HuH-7.5 (cell line): Measurements from ENCODE around the gene MAP7.

Experiments
- DNase-seq: peaks from one replicate; pipeline ENCODE4 v3.0.0; 2011; ENCODE audit warnings: low spot score

Gene MAP7

GRCh38 chr6:136564180-136564579 is 14.0 kb upstream of the MAP7 start:
- DNase-seq: no peak

DNA sequence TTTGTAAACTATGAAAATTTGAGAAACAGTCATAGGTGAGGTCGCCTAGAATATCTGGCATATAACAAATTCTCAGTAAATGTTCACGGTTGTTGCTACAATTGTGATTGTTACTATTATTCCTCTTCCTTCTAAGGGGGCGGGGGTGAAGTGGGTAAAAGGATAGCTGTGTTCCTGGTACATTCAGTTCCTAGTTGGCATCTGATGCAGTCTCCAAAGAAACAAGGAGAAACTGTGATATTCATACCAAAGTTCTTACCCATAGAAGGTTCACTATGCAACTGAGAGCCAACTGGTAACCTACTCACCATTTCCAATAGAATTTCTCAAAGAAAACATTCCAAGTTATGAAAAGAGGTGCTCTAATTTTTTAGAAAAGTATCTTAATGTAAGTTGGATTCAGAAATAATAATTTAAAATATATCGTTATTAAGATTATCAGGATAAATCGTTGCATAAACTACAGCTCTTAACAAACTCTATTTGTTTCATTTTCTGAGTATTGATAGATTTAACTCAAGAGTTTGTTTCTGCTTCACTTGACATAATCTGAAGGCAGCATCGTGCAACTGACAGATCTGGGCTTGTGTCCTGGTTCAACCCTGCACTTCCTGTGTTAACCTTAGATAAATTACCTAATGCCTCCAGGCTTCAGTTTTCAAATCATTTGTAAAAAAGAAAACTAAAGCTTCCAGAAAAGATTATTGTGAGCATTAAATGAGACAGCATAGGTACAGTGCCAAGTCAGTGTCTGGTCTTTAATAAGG is 13.3 kb upstream of the MAP7 start:
- no peak for DNase-seq

DNA sequence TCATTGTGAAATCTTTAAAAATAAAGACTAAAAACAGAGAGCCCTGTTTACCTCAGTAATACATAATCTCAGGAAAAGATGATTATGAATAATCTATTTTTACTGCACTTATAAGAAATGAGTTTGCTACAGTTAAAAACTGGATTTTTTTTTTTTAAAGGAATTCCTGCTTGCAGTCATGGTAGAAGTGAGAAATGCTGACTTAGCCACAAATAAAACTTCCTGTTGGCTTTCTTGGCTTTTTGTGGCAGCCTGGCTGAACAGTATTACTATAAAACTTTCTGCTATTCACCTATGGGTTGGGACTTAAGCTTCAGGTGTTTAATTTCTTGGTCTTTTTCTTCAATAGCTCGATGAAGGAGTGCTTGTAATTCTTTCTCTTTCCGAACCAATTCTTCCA is 12.0 kb upstream of the MAP7 start:
- no peak for DNase-seq

- DNase-seq: no peak
These were observed 3.1 kb upstream of the MAP7 start for GRCh38 chr6:136553166-136553787.

DNA sequence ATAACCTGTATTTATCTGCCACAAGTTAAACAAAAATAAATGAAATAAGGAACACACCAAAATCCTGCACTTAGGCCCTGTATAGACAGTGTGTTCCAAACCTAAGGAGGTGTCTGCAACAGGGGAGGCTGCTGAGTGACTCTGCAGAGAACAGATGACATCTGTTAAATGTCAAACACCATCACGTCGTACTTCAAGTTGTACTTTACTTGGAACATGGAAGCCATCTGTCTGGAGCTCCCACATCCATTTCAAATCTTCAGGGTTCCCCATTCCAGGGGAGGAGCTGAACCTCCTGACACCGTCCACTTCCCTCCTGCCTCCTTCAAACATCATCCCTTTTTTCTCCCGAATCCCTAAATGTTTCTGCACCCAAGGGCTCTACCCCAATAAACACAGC is 1.8 kb upstream of the MAP7 start:
- DNase-seq: no peak

DNA sequence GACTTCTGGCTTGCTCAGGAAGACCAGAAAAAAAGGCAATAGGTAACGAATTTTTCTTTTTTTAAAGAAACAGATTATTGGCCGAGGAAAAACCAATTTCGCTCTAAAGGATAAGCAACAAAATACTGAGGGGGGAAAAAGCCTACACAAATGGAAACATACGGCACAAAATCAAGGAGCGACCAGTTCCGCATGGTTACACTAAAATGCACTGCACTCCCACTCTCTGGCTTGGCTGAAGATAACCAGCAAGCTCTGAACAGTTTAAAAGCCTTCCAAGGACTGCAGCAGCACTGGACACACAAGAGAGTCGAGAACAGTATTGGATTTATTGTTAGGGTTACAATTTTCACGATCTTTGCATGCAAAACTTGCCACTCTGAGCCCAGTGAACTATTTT is 881 bp upstream of the MAP7 start:
- no peak for DNase-seq

DNA sequence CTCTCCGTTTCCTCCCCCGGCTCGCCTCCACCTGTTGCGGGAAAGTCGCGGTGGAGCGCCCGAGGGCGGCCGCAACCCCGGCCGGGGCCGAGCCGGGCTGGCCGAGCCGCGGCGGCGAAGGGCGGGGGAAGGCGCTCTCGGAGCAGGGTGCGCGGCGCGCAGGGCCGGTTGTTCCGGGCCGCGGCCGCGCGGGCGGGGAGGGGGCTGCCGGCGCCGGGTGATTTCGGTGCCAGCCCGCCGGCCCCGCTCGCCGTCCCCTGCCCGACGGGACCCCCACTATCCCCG is 235 bp downstream of the MAP7 start:
- peak; percentile 38 for DNase-seq

DNA sequence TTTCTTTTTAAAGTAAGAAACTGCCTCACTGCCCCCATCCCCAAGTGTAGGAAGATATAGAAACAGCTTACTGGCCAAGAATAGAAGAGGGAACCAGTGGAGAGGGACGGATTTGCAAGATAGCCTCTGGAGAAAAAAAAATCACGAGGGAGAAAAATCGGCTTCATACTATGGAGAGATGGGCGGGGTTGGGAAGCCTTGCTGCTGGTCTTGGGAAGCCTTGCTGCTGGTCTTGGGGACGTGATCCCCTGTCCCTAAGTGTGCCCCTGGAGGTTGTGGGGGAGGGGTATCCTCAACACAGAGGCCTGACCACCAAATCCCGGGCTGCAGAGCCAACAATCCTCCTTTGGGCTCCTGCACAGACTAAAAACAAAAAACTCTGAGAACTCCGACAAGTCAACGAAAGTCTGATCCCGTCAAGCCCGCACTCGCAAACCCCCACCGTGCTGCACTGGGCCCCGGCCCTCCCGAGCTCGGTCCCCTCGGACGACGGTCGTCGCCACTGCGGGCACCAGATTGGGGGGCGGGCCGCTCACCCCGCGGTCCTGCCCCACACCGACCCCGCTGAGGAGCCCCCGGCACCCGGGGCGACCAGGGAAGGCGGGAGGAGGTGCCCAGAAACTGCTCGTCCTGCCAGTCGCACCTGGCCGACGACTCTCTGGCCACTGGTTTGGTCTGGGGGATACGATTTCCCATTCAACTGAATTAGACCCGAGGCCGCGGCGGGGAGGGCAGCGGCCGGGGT is 750 bp downstream of the MAP7 start:
- DNase-seq: no peak

DNA sequence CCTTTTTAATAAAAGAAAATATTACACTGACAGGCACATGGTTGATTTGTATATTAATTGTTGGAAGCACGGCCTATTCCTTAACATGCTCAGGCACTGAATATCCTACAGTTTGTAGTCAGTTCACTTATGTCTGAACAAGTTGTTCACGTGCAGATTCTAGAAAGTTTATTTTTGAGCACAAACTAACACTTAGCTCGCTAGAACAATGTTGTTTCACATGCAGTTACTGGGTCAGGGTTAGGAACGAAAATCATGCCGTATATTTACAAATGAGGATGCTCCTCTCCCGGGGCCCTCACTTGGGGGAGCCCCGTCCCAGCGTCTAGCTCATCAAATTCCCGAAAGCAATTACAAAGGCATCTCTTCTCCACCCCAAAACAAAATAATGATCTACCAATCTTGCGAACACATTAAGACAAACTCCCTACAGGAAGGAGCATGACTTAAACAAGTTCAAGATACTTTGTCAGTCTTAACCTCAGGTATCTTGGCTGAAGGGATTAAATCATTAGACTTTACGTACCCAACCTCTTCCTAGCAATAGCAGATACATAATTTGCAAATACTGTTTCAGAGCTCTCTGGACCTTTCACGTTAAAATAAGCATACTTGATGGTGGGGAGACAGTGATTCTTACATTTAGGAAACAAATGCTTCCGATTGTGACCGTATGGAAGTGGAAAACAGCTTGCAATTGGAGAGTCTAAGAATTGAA is 1.5 kb downstream of the MAP7 start:
- no peak for DNase-seq

DNA sequence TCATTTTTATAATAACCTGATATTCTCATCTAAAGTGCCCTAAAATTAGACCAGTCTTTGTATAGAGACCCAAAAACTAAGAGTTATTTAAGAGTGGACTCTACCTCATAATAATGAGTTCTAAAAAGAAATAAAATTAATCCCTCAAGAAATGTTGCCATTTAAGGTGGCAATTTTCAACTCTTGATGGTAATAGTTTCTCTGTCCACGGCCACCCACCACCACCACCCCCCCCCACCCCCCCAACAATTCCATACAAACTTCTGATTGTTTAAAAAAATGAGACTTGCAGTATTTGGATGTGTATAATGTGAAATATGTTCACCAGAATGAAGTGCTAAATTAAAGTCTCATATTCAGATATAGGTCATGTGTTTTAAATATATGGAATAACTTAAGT is 2.4 kb downstream of the MAP7 start:
- DNase-seq: no peak

DNA sequence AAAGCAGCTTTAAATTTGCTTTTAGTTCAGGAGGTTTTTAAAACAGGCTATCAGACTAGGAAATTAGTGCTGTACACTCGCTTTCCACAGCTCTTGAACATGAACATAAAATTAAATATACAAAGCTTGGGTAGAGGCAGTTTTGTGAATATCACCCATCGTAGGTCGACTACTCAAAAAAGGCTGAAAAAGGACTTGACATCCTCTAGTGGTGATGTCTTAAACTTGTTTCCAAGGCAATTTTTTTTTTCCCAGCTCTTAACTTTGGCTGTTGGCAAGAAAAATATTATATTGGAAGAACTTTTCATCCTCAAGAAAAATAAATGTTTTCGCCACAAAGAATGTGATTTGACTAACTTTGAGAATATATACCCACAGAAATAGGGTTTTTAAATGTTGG is 2.9 kb downstream of the MAP7 start:
- DNase-seq: no peak

DNA sequence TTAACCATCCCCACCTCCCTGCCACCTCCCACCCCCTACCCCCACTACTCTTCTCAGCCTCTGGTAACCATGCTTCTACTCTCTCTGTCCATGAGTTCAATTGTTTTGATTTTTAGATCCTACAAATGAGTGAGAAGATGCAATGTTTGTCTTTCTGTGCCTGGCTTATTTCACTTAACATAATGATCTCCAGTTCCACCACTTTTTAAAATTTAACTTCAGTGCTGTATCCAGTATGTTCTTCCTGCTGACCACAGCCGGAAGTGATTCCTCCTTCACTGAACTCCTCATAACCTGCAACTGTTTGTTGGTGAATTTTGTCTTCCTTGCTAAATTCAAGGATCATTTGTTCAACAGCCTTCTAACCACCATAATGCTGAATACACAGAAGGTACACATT is 3.9 kb downstream of the MAP7 start:
- DNase-seq: no peak

- DNase-seq: no peak
These were observed 5.9 kb downstream of the MAP7 start for GRCh38 chr6:136544326-136544725.

- no peak for DNase-seq
These were observed 8.8 kb downstream of the MAP7 start for GRCh38 chr6:136541395-136541794.

- no peak for DNase-seq
These were observed 10.1 kb downstream of the MAP7 start for GRCh38 chr6:136539967-136540652.

DNA sequence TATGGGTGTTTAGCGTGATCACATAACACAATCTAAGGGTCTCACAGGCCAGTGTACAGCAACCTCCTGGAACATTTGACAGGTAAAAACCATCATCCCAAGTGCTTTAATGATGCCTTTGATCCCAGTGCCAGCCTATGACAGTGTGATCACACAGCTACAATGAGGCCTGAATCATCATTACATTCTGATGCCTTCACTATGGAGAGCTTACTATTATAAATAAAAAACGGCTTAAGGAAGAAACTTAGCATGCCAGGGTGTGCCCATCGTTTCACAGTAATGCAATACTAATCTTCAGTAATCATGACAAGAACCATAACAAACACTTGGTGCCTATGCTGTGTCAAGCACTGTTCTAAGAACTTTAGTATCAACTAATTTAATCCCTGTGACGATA is 11.4 kb downstream of the MAP7 start:
- no peak for DNase-seq

DNA sequence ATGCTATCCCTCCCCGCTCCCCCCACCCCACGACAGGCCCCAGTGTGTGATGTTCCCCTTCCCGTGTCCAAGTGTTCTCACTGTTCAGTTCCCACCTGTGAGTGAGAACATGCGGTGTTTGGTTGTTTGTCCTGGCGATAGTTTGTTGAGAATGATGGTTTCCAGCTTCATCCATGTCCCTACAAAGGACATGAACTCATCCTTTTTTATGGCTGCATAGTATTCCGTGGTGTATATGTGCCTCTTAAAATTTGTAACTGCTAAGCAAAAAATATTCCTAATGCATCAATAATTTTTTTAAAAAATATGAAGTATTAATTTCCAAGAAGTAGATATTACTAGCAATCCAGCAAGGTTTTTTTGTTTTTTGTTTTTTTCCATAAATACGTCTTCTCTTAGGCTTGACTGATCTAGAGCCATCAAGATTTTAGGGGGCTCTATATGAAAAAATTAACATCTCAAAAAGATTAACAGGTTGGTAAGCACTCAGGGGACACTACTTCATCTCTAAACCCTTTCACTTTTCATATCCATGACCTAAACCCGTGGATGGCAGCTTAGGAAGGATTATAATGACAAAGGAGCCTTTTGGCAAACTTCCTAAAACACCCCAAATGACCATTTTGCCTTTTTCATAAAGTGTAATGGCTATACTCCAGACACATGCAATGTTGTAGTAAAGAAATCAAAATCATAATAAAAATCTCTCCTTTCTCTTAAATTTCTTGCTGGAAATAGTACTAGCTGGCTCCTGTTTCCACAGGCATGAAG is 14.2 kb downstream of the MAP7 start:
- no peak for DNase-seq

- no peak for DNase-seq
These were observed 15.0 kb downstream of the MAP7 start for GRCh38 chr6:136535017-136535765.

GRCh38 chr6:136534268-136534667 is 16.0 kb downstream of the MAP7 start:
- no peak for DNase-seq

GRCh38 chr6:136533487-136533886 is 16.7 kb downstream of the MAP7 start:
- DNase-seq: no peak

DNA sequence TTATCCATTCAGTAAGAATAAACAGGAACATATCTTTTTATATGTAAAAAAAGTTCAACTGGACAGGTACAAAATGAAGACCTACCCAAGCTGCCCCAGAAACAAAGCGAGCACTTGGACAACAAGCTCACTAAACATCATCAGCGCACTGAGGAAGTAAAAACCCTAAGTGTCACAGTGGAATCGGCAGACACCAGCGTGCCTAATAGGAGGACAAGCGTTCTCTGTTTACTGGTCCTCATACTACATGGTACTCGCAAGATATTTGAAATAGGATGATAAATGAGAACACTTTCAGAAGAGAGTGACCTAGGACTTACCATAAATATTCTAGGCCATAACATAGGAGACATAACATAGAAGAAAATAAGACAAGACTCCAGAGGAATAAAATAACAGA is 18.2 kb downstream of the MAP7 start:
- no peak for DNase-seq
